Measurements from ENCODE around the gene NUF2. TPM values are rescaled to one million over a fixed set of nuclear protein-coding genes. Genes with fewer than 3 reads are reported as not detected.

NUF2 gene
- total and polyA plus RNA-seq, 10 of the 15 experiments (the other 5 are each of a cell fraction or from before 2014, with no cell fraction given): 27.4 to 62.6 (median 49.1) TPM

GRCh38 chr1:163337631-163338030 lies 15.9 kb downstream of the NUF2 start:
- TF ChIP-seq, protein P1, sequence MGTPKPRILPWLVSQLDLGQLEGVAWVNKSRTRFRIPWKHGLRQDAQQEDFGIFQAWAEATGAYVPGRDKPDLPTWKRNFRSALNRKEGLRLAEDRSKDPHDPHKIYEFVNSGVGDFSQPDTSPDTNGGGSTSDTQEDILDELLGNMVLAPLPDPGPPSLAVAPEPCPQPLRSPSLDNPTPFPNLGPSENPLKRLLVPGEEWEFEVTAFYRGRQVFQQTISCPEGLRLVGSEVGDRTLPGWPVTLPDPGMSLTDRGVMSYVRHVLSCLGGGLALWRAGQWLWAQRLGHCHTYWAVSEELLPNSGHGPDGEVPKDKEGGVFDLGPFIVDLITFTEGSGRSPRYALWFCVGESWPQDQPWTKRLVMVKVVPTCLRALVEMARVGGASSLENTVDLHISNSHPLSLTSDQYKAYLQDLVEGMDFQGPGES (IDR thresholded peaks at IDR 0.05): no peak
- no peak for TF ChIP-seq BRCA1 (IDR thresholded peaks at IDR 0.05; ENCODE audit: low read depth, low read length)
- TF ChIP-seq GATAD2B (conservative IDR thresholded peaks at IDR 0.05; ENCODE audit: low read depth): no peak
- TF ChIP-seq MYB (IDR thresholded peaks at IDR 0.05; ENCODE audit: borderline replicate concordance, low read depth, low read length): no peak
- no peak for TF ChIP-seq RBBP5 (conservative IDR thresholded peaks at IDR 0.05)
- ChIA-PET RAD21 (ENCODE audit: unreplicated experiment) (no interaction called here), CTCF (interaction anchor here (0.9 kb wide), 1 partner anchor 21 kb away, joined by 5 read pairs; no protein-coding TSS in a partner anchor), SMC1A (ENCODE audit: uncharacterized antibody, unreplicated experiment) (interaction anchor here (1.2 to 1.8 kb wide), 2 partner anchors 10 to 22 kb away, joined by 3 to 6 read pairs; no protein-coding TSS in a partner anchor), POLR2A (no interaction called here)
- H3K27ac ChIP-seq (ENCODE audit: control insufficient read depth, insufficient read depth): no peak overlapping the region
- intact Hi-C loops (cut with micrococcal nuclease; ENCODE audit: unreplicated experiment) (no loop called here), in situ Hi-C loops (cut with MboI) (no loop called here)
- H2AFZ ChIP-seq (ENCODE audit: control insufficient read depth, low read depth, low read length): no peak overlapping the region
- H3K9me3 ChIP-seq (replicated peaks; ENCODE audit: control insufficient read depth, insufficient read depth, low read length): no peaks in the 10 kb centered on the region; the same call in 2 of the 3 replicates
- no TSS peak for BruUV-seq (replicated peaks)
- 100% methylated on average over 1 of the region's 1 CpG for WGBS (ENCODE audit: insufficient coverage, insufficient replicate concordance, low lambda C conversion rate, missing lambda C conversion rate)
- no peaks in the 10 kb centered on the region for H3K4me1 ChIP-seq (ENCODE audit: control insufficient read depth, insufficient read depth, low read length)
- H3K4me2 ChIP-seq (ENCODE audit: control insufficient read depth, insufficient read depth): no peak overlapping the region
- no peaks in the 10 kb centered on the region for H3K79me2 ChIP-seq (ENCODE audit: control insufficient read depth, insufficient read depth, low read length)
- H3K9ac ChIP-seq (ENCODE audit: control insufficient read depth, insufficient read depth, low read length): no peak overlapping the region
- no peak for DNase-seq (ENCODE audit: low read depth, low spot score)
- ATAC-seq: no peak
- H3K4me3 ChIP-seq: no peak overlapping the region
- no peak for FAIRE-seq
- no peaks in the 10 kb centered on the region for H3K27me3 ChIP-seq (replicated peaks in 1 of 2; ENCODE audit: control insufficient read depth in 2 of 2, insufficient read depth in 2 of 2, low read length in 1 of 2)
- no peaks in the 10 kb centered on the region for H4K20me1 ChIP-seq (ENCODE audit: control insufficient read depth, insufficient read depth)
- H3K36me3 ChIP-seq (ENCODE audit: control insufficient read depth in 2 of 2, insufficient read depth in 2 of 2, low read length in 1 of 2): peaks cover 0 to 6% of the 10 kb centered on the region in 2 experiments; a peak in 1 of 4 replicates

DNA sequence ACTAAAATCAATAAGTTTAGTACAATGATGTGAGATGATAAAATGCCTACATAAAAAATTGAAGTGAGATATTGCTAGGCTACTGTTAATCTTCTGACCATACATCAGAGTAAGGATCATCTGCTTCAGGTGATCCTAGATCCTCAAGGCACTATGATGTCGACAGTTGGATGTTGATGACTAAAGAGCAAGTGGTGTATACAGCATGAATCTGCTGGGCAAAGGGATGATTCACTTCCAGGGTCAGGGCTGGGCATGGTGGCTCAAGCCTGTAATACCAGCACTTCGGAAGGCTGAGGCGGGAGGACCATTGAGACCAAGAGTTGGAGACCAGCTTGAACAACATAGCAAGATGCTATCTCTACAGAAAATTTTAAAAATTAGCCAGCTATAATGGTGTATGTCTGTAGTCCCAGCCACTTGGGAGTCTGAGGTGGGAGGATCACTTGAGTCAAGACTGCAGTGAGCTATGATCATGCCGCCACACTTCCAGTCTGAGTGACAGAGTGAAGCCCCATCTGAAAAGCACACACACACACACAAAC lies 24.6 kb downstream of the NUF2 start:
- Histone ChIP-seq H3K27me3 (replicated peaks in 1 of 2; ENCODE audit: control insufficient read depth in 2 of 2, insufficient read depth in 2 of 2, low read length in 1 of 2) (no peaks in the 10 kb centered on the region), H3K4me1 (ENCODE audit: control insufficient read depth, insufficient read depth, low read length) (no peaks in the 10 kb centered on the region), H4K20me1 (ENCODE audit: control insufficient read depth, insufficient read depth) (no peaks in the 10 kb centered on the region), H2AFZ (ENCODE audit: control insufficient read depth, low read depth, low read length) (no peak overlapping the region), H3K9me3 (replicated peaks; ENCODE audit: control insufficient read depth, insufficient read depth, low read length) (no peaks in the 10 kb centered on the region), H3K79me2 (ENCODE audit: control insufficient read depth, insufficient read depth, low read length) (no peaks in the 10 kb centered on the region), H3K4me2 (ENCODE audit: control insufficient read depth, insufficient read depth) (no peak overlapping the region), H3K27ac (ENCODE audit: control insufficient read depth, insufficient read depth) (no peak overlapping the region), H3K36me3 (ENCODE audit: control insufficient read depth in 2 of 2, insufficient read depth in 2 of 2, low read length in 1 of 2) (peaks cover 0 to 4% of the 10 kb centered on the region in 2 experiments; a peak in 3 of 4 replicates), H3K9ac (ENCODE audit: control insufficient read depth, insufficient read depth, low read length) (no peak overlapping the region), H3K4me3 (no peak overlapping the region)
- no TSS peak for BruUV-seq (replicated peaks)
- TF ChIP-seq ZBED1 (IDR thresholded peaks at IDR 0.05; ENCODE audit: borderline replicate concordance): no peak
- TF ChIP-seq IRF5 (IDR thresholded peaks at IDR 0.05; ENCODE audit: borderline replicate concordance): no peak
- no peak for TF ChIP-seq SREBF1 (IDR thresholded peaks at IDR 0.05; ENCODE audit: low read length)
- TF ChIP-seq FOXM1 (IDR thresholded peaks at IDR 0.05; ENCODE audit: low read depth, low read length): no peak
- TF ChIP-seq SIN3A (IDR thresholded peaks at IDR 0.05; ENCODE audit: low read depth, low read length): no peak
- TF ChIP-seq NRF1 (conservative IDR thresholded peaks at IDR 0.05; ENCODE audit: low read depth, low read length): no peak
- no peak for TF ChIP-seq TBL1XR1 (IDR thresholded peaks at IDR 0.05; ENCODE audit: low read depth, low read length)
- TF ChIP-seq, protein P2, sequence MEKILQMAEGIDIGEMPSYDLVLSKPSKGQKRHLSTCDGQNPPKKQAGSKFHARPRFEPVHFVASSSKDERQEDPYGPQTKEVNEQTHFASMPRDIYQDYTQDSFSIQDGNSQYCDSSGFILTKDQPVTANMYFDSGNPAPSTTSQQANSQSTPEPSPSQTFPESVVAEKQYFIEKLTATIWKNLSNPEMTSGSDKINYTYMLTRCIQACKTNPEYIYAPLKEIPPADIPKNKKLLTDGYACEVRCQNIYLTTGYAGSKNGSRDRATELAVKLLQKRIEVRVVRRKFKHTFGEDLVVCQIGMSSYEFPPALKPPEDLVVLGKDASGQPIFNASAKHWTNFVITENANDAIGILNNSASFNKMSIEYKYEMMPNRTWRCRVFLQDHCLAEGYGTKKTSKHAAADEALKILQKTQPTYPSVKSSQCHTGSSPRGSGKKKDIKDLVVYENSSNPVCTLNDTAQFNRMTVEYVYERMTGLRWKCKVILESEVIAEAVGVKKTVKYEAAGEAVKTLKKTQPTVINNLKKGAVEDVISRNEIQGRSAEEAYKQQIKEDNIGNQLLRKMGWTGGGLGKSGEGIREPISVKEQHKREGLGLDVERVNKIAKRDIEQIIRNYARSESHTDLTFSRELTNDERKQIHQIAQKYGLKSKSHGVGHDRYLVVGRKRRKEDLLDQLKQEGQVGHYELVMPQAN (conservative IDR thresholded peaks at IDR 0.05): no peak
- no peak for TF ChIP-seq NR2C2 (IDR thresholded peaks at IDR 0.05; ENCODE audit: borderline replicate concordance, control insufficient read depth, insufficient read length, low read depth)
- ChIA-PET RAD21 (ENCODE audit: unreplicated experiment) (no interaction called here), SMC1A (ENCODE audit: uncharacterized antibody, unreplicated experiment) (interaction anchor here (1.1 kb wide), 1 partner anchor 10 kb away, joined by 3 read pairs; no protein-coding TSS in a partner anchor), POLR2A (no interaction called here), CTCF (interaction anchor here (0.6 kb wide), 2 partner anchors 13 to 23 kb away, joined by 3 read pairs; no protein-coding TSS in a partner anchor)
- intact Hi-C loops (cut with micrococcal nuclease; ENCODE audit: unreplicated experiment) (no loop called here), in situ Hi-C loops (cut with MboI) (no loop called here)
- FAIRE-seq: no peak
- DNase-seq (ENCODE audit: low read depth, low spot score): no peak
- ATAC-seq: no peak
- 97% methylated on average over 4 of the region's 4 CpGs for WGBS (ENCODE audit: insufficient coverage, insufficient replicate concordance, low lambda C conversion rate, missing lambda C conversion rate)

Measured in GM12878 (cell line).